Measurements from ENCODE around the gene ANK3. TPM values are rescaled to one million over a fixed set of nuclear protein-coding genes. Genes with fewer than 3 reads are reported as not detected.
A peak's percentile ranks its signal among the peaks of the same experiment; 100 is the strongest.

Gene ANK3
- total and polyA plus RNA-seq, 2 donors from 2014 or later = 38.2 to 214 TPM

GRCh38 chr10:60237977-60238758 lies 151.5 kb downstream of the ANK3 start:
- Histone ChIP-seq H3K36me3 (ENCODE audit: control insufficient read depth in 2 of 3, insufficient read depth in 3 of 3, low read length in 3 of 3) (no peaks in the 10 kb centered on the region), H3K4me1 (ENCODE audit: control insufficient read depth in 2 of 3, insufficient read depth in 2 of 3, low read depth in 1 of 3, low read length in 3 of 3) (peaks cover 0 to 2% (median 0%) of the 10 kb centered on the region in 3 donors), H3K4me3 (ENCODE audit: low read length in 3 of 3) (no peak overlapping the region), H3K9me3 (ENCODE audit: control insufficient read depth in 2 of 3, insufficient read depth in 1 of 3, low read length in 3 of 3) (no peaks in the 10 kb centered on the region), H3K27ac (ENCODE audit: low read depth in 2 of 2, low read length in 2 of 2) (no peak overlapping the region), H3K9ac (ENCODE audit: low read length in 3 of 3) (no peak overlapping the region), H3K27me3 (ENCODE audit: control insufficient read depth, insufficient read depth, low read length) (no peaks in the 10 kb centered on the region)
- peak in 1 of 5 donors; percentile 8 for DNase-seq
- FAIRE-seq = no peak
- TF ChIP-seq CTCF (IDR thresholded peaks at IDR 0.05; ENCODE audit: borderline replicate concordance, extremely low read depth, insufficient read depth) = peak; percentile 17
- intact Hi-C loops (cut with DNase I) = no loop called here

- no peaks in the 10 kb centered on the region for H3K27me3 ChIP-seq (ENCODE audit: control insufficient read depth, insufficient read depth, low read length)
- no peak overlapping the region for H3K9ac ChIP-seq (ENCODE audit: low read length in 3 of 3)
- no peaks in the 10 kb centered on the region for H3K36me3 ChIP-seq (ENCODE audit: control insufficient read depth in 2 of 3, insufficient read depth in 3 of 3, low read length in 3 of 3)
- TF ChIP-seq CTCF (IDR thresholded peaks at IDR 0.05; ENCODE audit: borderline replicate concordance, extremely low read depth, insufficient read depth) = no peak
- H3K4me1 ChIP-seq (ENCODE audit: control insufficient read depth in 2 of 3, insufficient read depth in 2 of 3, low read depth in 1 of 3, low read length in 3 of 3) = peaks cover 0 to 2% (median 0%) of the 10 kb centered on the region in 3 donors
- no peak overlapping the region for H3K4me3 ChIP-seq (ENCODE audit: low read length in 3 of 3)
- FAIRE-seq = no peak
- intact Hi-C loops (cut with DNase I) = no loop called here
- no peak overlapping the region for H3K27ac ChIP-seq (ENCODE audit: low read depth in 2 of 2, low read length in 2 of 2)
- peak in 2 of 5 donors; percentile 8 to 56 for DNase-seq
- no peaks in the 10 kb centered on the region for H3K9me3 ChIP-seq (ENCODE audit: control insufficient read depth in 2 of 3, insufficient read depth in 1 of 3, low read length in 3 of 3)
Measured at GRCh38 chr10:60236869-60237524, 152.7 kb downstream of the ANK3 start.

- Histone ChIP-seq H3K36me3 (ENCODE audit: control insufficient read depth in 2 of 3, insufficient read depth in 3 of 3, low read length in 3 of 3) (no peaks in the 10 kb centered on the region), H3K9me3 (ENCODE audit: control insufficient read depth in 2 of 3, insufficient read depth in 1 of 3, low read length in 3 of 3) (no peaks in the 10 kb centered on the region)
- no peak for TF ChIP-seq CTCF (IDR thresholded peaks at IDR 0.05; ENCODE audit: borderline replicate concordance, extremely low read depth, insufficient read depth)
Measured at GRCh38 chr10:60235001-60235400, 154.7 kb downstream of the ANK3 start.

More at GRCh38 chr10:60235001-60235400, 154.7 kb downstream of the ANK3 start:
- FAIRE-seq (peak; percentile 11), DNase-seq (no peak)
- Histone ChIP-seq H3K4me1 (ENCODE audit: control insufficient read depth in 2 of 3, insufficient read depth in 2 of 3, low read depth in 1 of 3, low read length in 3 of 3) (peaks cover 0 to 2% (median 0%) of the 10 kb centered on the region in 3 donors), H3K27me3 (ENCODE audit: control insufficient read depth, insufficient read depth, low read length) (no peaks in the 10 kb centered on the region), H3K4me3 (ENCODE audit: low read length in 3 of 3) (no peak overlapping the region), H3K9ac (ENCODE audit: low read length in 3 of 3) (no peak overlapping the region), H3K27ac (ENCODE audit: low read depth in 2 of 2, low read length in 2 of 2) (no peak overlapping the region)
- intact Hi-C loops (cut with DNase I) = no loop called here

Measured in kidney (tissue), 14 donors.